AG09319 (cell line): ENCODE measurements around the gene NT5C.

ENCODE experiments used
- DNase-seq: peaks from one replicate; pipeline ENCODE4 v3.0.0-alpha.2; 2010; ENCODE audit warnings: low read depth; ENCODE audit errors: extremely low read depth
- TF ChIP-seq, protein P1 (sequence below): IDR thresholded peaks from 2 replicates; pipeline ENCODE4 v1.5.1; 2011; ENCODE audit warnings: low read depth, mild to moderate bottlenecking, inconsistent platforms, low read length, moderate library complexity

Gene NT5C

GRCh38 chr17:75103601-75104554 is 27.7 kb downstream of the NT5C start:
- TF ChIP-seq, protein P1, sequence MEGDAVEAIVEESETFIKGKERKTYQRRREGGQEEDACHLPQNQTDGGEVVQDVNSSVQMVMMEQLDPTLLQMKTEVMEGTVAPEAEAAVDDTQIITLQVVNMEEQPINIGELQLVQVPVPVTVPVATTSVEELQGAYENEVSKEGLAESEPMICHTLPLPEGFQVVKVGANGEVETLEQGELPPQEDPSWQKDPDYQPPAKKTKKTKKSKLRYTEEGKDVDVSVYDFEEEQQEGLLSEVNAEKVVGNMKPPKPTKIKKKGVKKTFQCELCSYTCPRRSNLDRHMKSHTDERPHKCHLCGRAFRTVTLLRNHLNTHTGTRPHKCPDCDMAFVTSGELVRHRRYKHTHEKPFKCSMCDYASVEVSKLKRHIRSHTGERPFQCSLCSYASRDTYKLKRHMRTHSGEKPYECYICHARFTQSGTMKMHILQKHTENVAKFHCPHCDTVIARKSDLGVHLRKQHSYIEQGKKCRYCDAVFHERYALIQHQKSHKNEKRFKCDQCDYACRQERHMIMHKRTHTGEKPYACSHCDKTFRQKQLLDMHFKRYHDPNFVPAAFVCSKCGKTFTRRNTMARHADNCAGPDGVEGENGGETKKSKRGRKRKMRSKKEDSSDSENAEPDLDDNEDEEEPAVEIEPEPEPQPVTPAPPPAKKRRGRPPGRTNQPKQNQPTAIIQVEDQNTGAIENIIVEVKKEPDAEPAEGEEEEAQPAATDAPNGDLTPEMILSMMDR, result no peak
- no peak for DNase-seq

GRCh38 chr17:75102385-75102821 is 29.1 kb downstream of the NT5C start:
- TF ChIP-seq, protein P1, result no peak
- no peak for DNase-seq

DNA sequence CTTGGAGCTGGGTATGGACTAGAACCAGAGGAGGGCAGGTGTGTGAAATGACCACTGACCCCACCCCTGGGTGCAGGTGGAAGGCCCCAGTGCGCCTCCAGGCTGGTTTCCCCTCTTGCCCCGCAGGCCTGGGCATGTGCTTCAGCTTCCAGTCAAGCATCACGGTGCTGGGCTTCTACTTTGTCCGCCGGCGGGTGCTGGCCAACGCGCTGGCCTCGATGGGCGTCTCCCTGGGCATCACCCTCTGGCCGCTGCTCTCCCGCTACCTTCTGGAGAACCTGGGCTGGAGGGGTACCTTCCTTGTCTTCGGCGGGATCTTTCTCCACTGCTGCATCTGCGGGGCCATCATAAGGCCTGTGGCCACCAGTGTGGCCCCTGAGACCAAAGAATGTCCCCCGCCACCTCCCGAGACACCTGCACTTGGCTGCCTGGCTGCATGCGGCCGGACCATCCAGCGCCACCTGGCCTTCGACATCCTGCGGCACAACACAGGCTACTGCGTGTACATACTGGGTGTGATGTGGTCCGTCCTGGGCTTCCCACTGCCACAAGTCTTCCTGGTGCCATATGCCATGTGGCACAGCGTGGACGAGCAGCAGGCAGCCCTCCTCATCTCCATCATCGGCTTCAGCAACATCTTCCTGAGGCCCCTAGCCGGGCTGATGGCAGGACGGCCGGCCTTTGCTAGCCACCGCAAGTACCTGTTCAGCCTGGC is 31.5 kb downstream of the NT5C start:
- no peak for DNase-seq
- TF ChIP-seq, protein P1, result no peak

DNA sequence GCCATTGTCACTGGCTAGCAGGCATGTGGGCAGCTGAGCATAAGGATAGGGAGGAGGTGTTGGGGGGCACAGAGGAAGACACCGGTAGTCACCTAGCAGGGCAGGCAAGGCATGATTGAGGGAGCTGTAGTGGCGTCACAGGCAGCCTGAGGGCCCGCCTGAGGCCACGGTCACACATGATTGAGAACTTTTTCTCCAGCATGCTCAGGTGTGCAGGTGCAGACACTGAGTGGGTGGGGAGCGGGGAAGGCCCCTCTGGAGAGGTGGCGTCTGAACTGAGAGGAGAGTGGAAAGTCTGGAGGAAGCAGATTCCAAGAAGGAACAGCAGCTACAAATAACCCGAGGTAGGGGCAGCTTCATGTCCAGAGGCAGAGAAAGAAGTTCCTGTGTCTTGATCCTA is 32.7 kb downstream of the NT5C start:
- TF ChIP-seq, protein P1, result no peak
- DNase-seq, result no peak

- DNase-seq, result no peak
- TF ChIP-seq, protein P1, result no peak
Observed at GRCh38 chr17:75097865-75098264, 33.7 kb downstream of the NT5C start.

- TF ChIP-seq, protein P1, result no peak
Observed at GRCh38 chr17:75096082-75096625, 35.4 kb downstream of the NT5C start.

More at GRCh38 chr17:75096082-75096625, 35.4 kb downstream of the NT5C start:
- DNase-seq, result no peak
